HepG2 (cell line): ENCODE measurements around the gene PAM16. TPM values are rescaled to one million over a fixed set of nuclear protein-coding genes. Genes with fewer than 3 reads are reported as not detected.
A peak's percentile ranks its signal among the peaks of the same experiment; 100 is the strongest.

Experiments used
- FOXA3 ChIP-seq: IDR thresholded peaks from 2 replicates; pipeline ENCODE4 v1.6.1; 2016; ENCODE audit warnings: missing genetic modification reagents, missing compliant biosample characterization
- KMT2A ChIP-seq: sonication (generic); formaldehyde crosslinking; IDR thresholded peaks from 2 replicates; pipeline ENCODE4 v1.4.0; 2020; ENCODE audit warnings: missing genetic modification reagents
- RNF219 ChIP-seq: sonication (generic); formaldehyde crosslinking; IDR thresholded peaks from 2 replicates; pipeline ENCODE4 v1.5.0; 2020; ENCODE audit warnings: mild to moderate bottlenecking, missing genetic modification reagents
- TBL1XR1 ChIP-seq: fragments of 150-350 bp; IDR thresholded peaks from 2 replicates; pipeline ENCODE4 v1.6.1; 2014; ENCODE audit warnings: borderline replicate concordance, low read length; ENCODE audit not compliant: partially characterized antibody
- TBP ChIP-seq: sonication (generic); formaldehyde crosslinking; IDR thresholded peaks from 2 replicates; pipeline ENCODE4 v1.5.0; 2020; ENCODE audit warnings: missing genetic modification reagents
- TCF12 ChIP-seq, 2 experiments: fragments of 450-650 bp in 1 of 2; sonication (generic) in 1 of 2; formaldehyde crosslinking in 1 of 2; IDR thresholded peaks; 2 replicates each; pipeline versions ENCODE4 v1.6.1 to v1.8.0; 2017 to 2022; ENCODE audit warnings: antibody characterized with exemption in 1 of 2, mild to moderate bottlenecking in 1 of 2, missing genetic modification reagents in 1 of 2, moderate library complexity in 1 of 2
- TEAD2 ChIP-seq: sonication (generic); formaldehyde crosslinking; IDR thresholded peaks from 2 replicates; pipeline ENCODE4 v1.9.0; 2021; ENCODE audit warnings: missing genetic modification reagents
- ZBTB43 ChIP-seq: sonication (generic); formaldehyde crosslinking; conservative IDR thresholded peaks from 2 replicates; pipeline ENCODE4 v1.4.0; 2020; ENCODE audit warnings: missing genetic modification reagents
- ZNF230 ChIP-seq: sonication (generic); formaldehyde crosslinking; IDR thresholded peaks from 2 replicates; pipeline ENCODE4 v1.4.0; 2020; ENCODE audit warnings: mild to moderate bottlenecking, missing genetic modification reagents
- ZNF263 ChIP-seq: sonication (generic); formaldehyde crosslinking; IDR thresholded peaks from 2 replicates; pipeline ENCODE4 v1.4.0; 2020; ENCODE audit warnings: missing genetic modification reagents
- ZNF354B ChIP-seq: sonication (generic); formaldehyde crosslinking; IDR thresholded peaks from 2 replicates; pipeline ENCODE4 v1.8.0; 2022; ENCODE audit warnings: mild to moderate bottlenecking, missing genetic modification reagents
- ZNF746 ChIP-seq: sonication (generic); formaldehyde crosslinking; IDR thresholded peaks from 2 replicates; pipeline ENCODE4 v1.8.0; 2022; ENCODE audit warnings: mild to moderate bottlenecking, missing genetic modification reagents
- ZNF777 ChIP-seq: sonication (generic); formaldehyde crosslinking; IDR thresholded peaks from 2 replicates; pipeline ENCODE4 v1.4.0; 2020; ENCODE audit warnings: missing genetic modification reagents
- ZNF883 ChIP-seq: sonication (generic); formaldehyde crosslinking; IDR thresholded peaks from 2 replicates; pipeline ENCODE4 v1.5.1; 2020; ENCODE audit warnings: mild to moderate bottlenecking, missing genetic modification reagents; ENCODE audit errors: not compliant biosample characterization
- polyA plus RNA-seq, 8 experiments: library from polyadenylated mRNA; depleted of rRNA in 3 of 8; stranded (reverse) in 7 of 8; unstranded in 1 of 8; fragments of >200 nt; fragmentation: Illumina TruSeq in 4 of 8; extraction: Trizol in 4 of 8; gene quantifications; 2 replicates each; pipeline versions ENCODE4 v1.2.1 to v1.2.3, GENCODE V29; 2011 to 2016; ENCODE audit warnings: low read depth in 4 of 8, missing spikeins in 1 of 8, mixed read lengths in 1 of 8; ENCODE audit not compliant: insufficient read depth in 1 of 8
- total RNA-seq, 5 experiments: library from RNA; depleted of rRNA; stranded (reverse); fragments of >200 nt; fragmentation: Illumina TruSeq; extraction: Trizol; gene quantifications; 2 replicates each; pipeline ENCODE4 v1.2.3, GENCODE V29; 2016; ENCODE audit warnings: low read depth in 1 of 5
- TF ChIP-seq, protein P1 (sequence below): sonication (generic); formaldehyde crosslinking; IDR thresholded peaks from 2 replicates; pipeline ENCODE4 v1.9.0; 2021; ENCODE audit warnings: missing genetic modification reagents, mild to moderate bottlenecking, borderline replicate concordance
- TF ChIP-seq, protein P2 (sequence below): sonication (generic); formaldehyde crosslinking; IDR thresholded peaks from 2 replicates; pipeline ENCODE4 v1.4.0; 2020; ENCODE audit warnings: mild to moderate bottlenecking, missing genetic modification reagents
- TF ChIP-seq, protein P3 (sequence below): sonication (generic); formaldehyde crosslinking; IDR thresholded peaks from 2 replicates; pipeline ENCODE4 v1.5.0; 2020; ENCODE audit warnings: mild to moderate bottlenecking, missing genetic modification reagents
- TF ChIP-seq, protein P4 (sequence below): IDR thresholded peaks from 2 replicates; pipeline ENCODE4 v1.6.1; 2018; ENCODE audit warnings: missing genetic modification reagents

Gene PAM16
- total and polyA plus RNA-seq, 2 of the 13 experiments (the other 11 are each of a cell fraction or from before 2014, with no cell fraction given): 51.5 to 51.8 TPM

DNA sequence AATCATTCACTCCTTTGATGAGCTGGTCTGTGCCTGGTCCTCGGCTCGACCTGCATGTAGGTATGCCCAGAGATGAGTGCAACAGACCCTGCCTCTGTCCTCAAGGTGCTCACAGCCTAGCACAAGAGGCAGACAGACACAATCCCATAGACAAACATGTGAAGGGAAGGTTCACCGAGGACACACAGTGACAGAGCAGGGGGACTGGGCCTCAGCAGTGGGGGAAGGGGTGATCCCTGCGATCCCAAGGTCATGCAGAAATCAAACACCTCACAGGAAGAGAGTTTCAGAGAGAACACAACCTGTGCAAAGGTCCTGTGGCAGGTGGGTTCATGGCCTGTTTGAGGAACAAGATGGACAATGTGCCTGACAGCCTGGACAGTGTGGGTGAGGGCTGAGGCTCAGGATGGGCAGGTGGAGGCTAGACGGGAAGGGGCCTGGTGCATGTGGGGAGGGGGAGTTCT, 16.3 kb upstream of the PAM16 start (continued):
- TF ChIP-seq, protein P1, sequence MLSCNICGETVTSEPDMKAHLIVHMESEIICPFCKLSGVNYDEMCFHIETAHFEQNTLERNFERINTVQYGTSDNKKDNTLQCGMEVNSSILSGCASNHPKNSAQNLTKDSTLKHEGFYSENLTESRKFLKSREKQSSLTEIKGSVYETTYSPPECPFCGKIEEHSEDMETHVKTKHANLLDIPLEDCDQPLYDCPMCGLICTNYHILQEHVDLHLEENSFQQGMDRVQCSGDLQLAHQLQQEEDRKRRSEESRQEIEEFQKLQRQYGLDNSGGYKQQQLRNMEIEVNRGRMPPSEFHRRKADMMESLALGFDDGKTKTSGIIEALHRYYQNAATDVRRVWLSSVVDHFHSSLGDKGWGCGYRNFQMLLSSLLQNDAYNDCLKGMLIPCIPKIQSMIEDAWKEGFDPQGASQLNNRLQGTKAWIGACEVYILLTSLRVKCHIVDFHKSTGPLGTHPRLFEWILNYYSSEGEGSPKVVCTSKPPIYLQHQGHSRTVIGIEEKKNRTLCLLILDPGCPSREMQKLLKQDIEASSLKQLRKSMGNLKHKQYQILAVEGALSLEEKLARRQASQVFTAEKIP (CRISPR knock-in tag): no peak
- TF ChIP-seq ZNF746 (CRISPR knock-in tag) (peak; percentile 55; the same call in 1 of the 2 replicates), ZNF263 (no peak), RNF219 (CRISPR knock-in tag) (no peak), ZBTB43 (CRISPR knock-in tag) (no peak), FOXA3 (peak; percentile 58), ZNF883 (CRISPR knock-in tag) (no peak), KMT2A (CRISPR knock-in tag) (no peak), TBL1XR1 (no peak), ZNF354B (CRISPR knock-in tag) (no peak), ZNF230 (CRISPR knock-in tag) (0 out of 2 replicates have a peak, but pooled peaks have one; percentile 44), TBP (CRISPR knock-in tag) (no peak), ZNF777 (no peak), TEAD2 (CRISPR knock-in tag) (no peak), TCF12 (IDR thresholded peaks at IDR 0.05) (no peak), TCF12 (CRISPR knock-in tag; IDR thresholded peaks at IDR 0.05) (peak; percentile 60; the same call in 1 of the 2 replicates)
- TF ChIP-seq, protein P2, sequence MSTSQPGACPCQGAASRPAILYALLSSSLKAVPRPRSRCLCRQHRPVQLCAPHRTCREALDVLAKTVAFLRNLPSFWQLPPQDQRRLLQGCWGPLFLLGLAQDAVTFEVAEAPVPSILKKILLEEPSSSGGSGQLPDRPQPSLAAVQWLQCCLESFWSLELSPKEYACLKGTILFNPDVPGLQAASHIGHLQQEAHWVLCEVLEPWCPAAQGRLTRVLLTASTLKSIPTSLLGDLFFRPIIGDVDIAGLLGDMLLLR (CRISPR knock-in tag): 0 out of 2 replicates have a peak, but pooled peaks have one; percentile 46
- TF ChIP-seq, protein P3, sequence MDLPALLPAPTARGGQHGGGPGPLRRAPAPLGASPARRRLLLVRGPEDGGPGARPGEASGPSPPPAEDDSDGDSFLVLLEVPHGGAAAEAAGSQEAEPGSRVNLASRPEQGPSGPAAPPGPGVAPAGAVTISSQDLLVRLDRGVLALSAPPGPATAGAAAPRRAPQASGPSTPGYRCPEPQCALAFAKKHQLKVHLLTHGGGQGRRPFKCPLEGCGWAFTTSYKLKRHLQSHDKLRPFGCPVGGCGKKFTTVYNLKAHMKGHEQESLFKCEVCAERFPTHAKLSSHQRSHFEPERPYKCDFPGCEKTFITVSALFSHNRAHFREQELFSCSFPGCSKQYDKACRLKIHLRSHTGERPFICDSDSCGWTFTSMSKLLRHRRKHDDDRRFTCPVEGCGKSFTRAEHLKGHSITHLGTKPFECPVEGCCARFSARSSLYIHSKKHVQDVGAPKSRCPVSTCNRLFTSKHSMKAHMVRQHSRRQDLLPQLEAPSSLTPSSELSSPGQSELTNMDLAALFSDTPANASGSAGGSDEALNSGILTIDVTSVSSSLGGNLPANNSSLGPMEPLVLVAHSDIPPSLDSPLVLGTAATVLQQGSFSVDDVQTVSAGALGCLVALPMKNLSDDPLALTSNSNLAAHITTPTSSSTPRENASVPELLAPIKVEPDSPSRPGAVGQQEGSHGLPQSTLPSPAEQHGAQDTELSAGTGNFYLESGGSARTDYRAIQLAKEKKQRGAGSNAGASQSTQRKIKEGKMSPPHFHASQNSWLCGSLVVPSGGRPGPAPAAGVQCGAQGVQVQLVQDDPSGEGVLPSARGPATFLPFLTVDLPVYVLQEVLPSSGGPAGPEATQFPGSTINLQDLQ (CRISPR knock-in tag): no peak
- TF ChIP-seq, protein P4, sequence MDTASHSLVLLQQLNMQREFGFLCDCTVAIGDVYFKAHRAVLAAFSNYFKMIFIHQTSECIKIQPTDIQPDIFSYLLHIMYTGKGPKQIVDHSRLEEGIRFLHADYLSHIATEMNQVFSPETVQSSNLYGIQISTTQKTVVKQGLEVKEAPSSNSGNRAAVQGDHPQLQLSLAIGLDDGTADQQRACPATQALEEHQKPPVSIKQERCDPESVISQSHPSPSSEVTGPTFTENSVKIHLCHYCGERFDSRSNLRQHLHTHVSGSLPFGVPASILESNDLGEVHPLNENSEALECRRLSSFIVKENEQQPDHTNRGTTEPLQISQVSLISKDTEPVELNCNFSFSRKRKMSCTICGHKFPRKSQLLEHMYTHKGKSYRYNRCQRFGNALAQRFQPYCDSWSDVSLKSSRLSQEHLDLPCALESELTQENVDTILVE (CRISPR knock-in tag): no peak
